ENCODE measurements around the gene TXNRD2.
A peak's percentile ranks its signal among the peaks of the same experiment; 100 is the strongest.

Gene TXNRD2

GRCh38 chr22:19965771-19966709, 24.4 kb upstream of the TXNRD2 start:
- no peak for DNase-seq

- DNase-seq = no peak
Measured at GRCh38 chr22:19964701-19965386, 23.2 kb upstream of the TXNRD2 start.

- no peak for DNase-seq
Measured at GRCh38 chr22:19963863-19964642, 22.4 kb upstream of the TXNRD2 start.

- no peak for DNase-seq
Measured at GRCh38 chr22:19962909-19963806, 21.5 kb upstream of the TXNRD2 start.

- peak; percentile 54 for DNase-seq
Measured at GRCh38 chr22:19962246-19962908, 20.8 kb upstream of the TXNRD2 start.

- DNase-seq = no peak
Measured at GRCh38 chr22:19961868-19962245, 20.2 kb upstream of the TXNRD2 start.

- no peak for DNase-seq
Measured at GRCh38 chr22:19961201-19961580, 19.6 kb upstream of the TXNRD2 start.

- no peak for DNase-seq
Measured at GRCh38 chr22:19960491-19961200, 19.0 kb upstream of the TXNRD2 start.

GRCh38 chr22:19959587-19960490, 18.2 kb upstream of the TXNRD2 start:
- no peak for DNase-seq

GRCh38 chr22:19959043-19959586, 17.5 kb upstream of the TXNRD2 start:
- DNase-seq = no peak

GRCh38 chr22:19958083-19959042, 16.7 kb upstream of the TXNRD2 start:
- no peak for DNase-seq

- no peak for DNase-seq
Measured at GRCh38 chr22:19957445-19957844, 15.8 kb upstream of the TXNRD2 start.

- DNase-seq = no peak
Measured at GRCh38 chr22:19955241-19956128, 13.9 kb upstream of the TXNRD2 start.

GRCh38 chr22:19951346-19951745, 9.7 kb upstream of the TXNRD2 start:
- no peak for DNase-seq

GRCh38 chr22:19948057-19948760, 6.6 kb upstream of the TXNRD2 start:
- DNase-seq = no peak
